C4-2B (cell line): ENCODE data around the gene PRKCH.

Experiments used
- ZFX ChIP-seq: fragments of 450-650 bp; IDR thresholded peaks from 2 replicates; pipeline ENCODE4 v1.6.1; 2017
- TF ChIP-seq, protein P1 (sequence below): fragments of 450-650 bp; conservative IDR thresholded peaks from 2 replicates; pipeline ENCODE4 v1.5.1; 2017; ENCODE audit warnings: mild to moderate bottlenecking

DNA sequence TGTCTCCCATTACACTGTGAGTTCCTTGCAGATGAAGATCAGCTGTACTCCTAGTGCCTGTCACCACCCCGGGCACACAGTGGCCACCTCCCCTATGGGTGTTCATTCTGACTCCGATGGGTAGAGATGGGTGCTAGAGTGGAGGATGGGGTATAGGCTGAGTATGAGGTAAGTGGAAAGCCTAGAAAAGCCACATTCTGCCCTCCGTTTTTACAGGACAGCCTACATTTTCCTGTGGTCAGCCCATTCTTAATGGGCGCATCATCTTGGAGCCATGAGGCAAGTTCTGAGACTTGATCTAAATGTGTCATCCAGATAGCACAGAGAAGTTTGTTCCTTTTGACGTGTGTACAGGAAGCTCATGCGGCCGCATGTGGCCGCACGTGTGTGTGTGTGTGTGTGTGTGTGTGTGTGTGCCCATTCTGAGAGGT is 207.2 kb downstream of the PRKCH start:
- TF ChIP-seq, protein P1, sequence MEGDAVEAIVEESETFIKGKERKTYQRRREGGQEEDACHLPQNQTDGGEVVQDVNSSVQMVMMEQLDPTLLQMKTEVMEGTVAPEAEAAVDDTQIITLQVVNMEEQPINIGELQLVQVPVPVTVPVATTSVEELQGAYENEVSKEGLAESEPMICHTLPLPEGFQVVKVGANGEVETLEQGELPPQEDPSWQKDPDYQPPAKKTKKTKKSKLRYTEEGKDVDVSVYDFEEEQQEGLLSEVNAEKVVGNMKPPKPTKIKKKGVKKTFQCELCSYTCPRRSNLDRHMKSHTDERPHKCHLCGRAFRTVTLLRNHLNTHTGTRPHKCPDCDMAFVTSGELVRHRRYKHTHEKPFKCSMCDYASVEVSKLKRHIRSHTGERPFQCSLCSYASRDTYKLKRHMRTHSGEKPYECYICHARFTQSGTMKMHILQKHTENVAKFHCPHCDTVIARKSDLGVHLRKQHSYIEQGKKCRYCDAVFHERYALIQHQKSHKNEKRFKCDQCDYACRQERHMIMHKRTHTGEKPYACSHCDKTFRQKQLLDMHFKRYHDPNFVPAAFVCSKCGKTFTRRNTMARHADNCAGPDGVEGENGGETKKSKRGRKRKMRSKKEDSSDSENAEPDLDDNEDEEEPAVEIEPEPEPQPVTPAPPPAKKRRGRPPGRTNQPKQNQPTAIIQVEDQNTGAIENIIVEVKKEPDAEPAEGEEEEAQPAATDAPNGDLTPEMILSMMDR = no peak
- no peak for TF ChIP-seq ZFX
